ENCODE data around the gene ISLR.

ISLR gene

DNA sequence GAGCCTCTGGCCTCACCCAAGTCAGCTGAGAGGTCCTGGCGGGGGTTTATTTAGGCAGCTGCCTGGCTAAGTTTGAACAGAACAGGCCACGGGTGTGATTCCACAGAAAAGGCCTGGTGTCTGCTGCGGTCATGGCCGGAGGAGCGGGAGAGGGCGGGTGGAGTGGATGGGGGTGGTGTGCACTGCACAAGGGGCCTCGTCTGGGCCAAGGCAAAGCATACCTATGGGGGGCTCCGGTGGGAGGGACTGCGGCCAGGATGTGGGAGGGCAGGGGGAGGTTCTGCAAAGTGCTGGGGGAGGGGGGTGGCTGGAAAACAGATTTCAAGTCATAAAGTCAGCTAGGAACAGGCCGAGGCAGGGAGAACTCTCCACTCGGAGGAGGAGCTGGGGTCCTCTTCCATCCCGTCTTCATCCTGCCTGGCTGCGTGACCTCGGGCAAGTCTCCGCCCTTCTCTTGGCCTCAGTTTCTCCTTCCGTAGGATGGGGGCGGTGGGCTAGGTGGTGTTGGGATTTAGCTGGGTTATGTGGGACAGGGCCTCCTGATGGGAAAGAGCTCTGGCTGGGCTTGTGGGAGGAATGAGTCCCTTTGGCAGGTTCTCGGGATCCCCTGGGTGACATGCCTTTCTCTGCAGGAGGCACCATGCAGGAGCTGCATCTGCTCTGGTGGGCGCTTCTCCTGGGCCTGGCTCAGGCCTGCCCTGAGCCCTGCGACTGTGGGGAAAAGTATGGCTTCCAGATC lies 878 bp downstream of the ISLR start:
- DNase-seq: no peak

DNA sequence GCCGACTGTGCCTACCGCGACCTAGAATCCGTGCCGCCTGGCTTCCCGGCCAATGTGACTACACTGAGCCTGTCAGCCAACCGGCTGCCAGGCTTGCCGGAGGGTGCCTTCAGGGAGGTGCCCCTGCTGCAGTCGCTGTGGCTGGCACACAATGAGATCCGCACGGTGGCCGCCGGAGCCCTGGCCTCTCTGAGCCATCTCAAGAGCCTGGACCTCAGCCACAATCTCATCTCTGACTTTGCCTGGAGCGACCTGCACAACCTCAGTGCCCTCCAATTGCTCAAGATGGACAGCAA lies 1.4 kb downstream of the ISLR start:
- DNase-seq: no peak

DNA sequence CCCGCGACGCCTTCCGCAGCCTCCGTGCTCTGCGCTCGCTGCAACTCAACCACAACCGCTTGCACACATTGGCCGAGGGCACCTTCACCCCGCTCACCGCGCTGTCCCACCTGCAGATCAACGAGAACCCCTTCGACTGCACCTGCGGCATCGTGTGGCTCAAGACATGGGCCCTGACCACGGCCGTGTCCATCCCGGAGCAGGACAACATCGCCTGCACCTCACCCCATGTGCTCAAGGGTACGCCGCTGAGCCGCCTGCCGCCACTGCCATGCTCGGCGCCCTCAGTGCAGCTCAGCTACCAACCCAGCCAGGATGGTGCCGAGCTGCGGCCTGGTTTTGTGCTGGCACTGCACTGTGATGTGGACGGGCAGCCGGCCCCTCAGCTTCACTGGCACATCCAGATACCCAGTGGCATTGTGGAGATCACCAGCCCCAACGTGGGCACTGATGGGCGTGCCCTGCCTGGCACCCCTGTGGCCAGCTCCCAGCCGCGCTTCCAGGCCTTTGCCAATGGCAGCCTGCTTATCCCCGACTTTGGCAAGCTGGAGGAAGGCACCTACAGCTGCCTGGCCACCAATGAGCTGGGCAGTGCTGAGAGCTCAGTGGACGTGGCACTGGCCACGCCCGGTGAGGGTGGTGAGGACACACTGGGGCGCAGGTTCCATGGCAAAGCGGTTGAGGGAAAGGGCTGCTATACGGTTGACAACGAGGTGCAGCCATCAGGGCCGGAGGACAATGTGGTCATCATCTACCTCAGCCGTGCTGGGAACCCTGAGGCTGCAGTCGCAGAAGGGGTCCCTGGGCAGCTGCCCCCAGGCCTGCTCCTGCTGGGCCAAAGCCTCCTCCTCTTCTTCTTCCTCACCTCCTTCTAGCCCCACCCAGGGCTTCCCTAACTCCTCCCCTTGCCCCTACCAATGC lies 2.0 kb downstream of the ISLR start:
- DNase-seq: no peak

DNA sequence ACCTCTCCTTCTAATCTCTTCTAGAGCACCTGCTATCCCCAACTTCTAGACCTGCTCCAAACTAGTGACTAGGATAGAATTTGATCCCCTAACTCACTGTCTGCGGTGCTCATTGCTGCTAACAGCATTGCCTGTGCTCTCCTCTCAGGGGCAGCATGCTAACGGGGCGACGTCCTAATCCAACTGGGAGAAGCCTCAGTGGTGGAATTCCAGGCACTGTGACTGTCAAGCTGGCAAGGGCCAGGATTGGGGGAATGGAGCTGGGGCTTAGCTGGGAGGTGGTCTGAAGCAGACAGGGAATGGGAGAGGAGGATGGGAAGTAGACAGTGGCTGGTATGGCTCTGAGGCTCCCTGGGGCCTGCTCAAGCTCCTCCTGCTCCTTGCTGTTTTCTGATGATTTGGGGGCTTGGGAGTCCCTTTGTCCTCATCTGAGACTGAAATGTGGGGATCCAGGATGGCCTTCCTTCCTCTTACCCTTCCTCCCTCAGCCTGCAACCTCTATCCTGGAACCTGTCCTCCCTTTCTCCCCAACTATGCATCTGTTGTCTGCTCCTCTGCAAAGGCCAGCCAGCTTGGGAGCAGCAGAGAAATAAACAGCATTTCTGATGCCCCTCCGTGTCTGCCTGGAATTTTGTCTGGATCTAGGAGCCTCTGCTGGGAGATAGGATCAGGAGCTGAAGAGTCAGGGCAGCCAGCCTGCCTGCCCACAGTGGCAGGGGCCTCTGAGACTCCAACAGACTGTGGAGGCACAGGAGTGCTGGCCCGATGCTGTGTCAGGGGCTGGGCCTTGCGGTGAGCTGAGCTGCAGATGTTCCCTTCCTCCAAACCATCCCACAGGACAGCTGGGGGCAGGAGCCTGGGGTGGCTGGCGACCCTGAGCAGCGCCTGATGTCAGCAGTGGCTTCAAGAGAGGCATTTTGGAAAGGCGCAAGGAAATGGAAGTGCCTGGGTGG lies 3.0 kb downstream of the ISLR start:
- no peak for DNase-seq

DNA sequence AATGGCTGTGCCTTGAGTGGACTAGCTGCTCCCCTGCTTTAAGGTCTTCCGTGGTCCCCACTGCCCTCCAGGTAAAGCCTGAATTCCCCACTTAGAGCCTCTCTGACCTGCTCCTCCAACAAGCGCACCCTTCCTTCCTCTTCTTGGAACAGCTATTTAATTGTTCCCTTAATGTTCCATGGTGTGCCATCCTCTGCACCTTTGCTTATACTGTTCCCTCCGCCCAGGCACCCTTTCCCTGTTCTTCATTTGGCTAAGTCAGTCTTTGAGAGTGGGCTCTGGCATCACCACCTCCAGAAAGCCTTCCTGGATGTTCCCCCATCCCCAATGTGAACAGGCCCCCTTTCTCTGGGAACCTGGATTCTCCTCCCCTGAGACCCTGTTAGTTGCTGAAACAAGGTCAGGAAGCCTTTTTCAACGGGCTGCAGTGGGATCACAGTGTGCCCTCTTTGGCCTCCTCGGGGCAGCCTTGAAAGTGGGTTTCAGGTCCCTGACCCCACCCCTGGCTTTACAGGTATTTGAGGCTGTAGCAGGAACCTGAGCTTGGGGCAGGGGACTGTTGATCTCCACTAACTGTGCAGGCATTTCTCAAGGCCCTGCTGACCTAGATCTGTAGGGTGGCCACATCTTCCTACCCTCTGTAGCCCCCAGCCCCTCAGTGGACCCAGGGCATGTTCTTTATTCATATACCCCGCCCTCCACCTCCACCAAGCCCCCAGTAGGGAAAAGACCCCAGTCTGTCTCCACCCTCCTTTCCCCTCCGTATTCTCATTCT lies 5.0 kb downstream of the ISLR start:
- DNase-seq: no peak

DNA sequence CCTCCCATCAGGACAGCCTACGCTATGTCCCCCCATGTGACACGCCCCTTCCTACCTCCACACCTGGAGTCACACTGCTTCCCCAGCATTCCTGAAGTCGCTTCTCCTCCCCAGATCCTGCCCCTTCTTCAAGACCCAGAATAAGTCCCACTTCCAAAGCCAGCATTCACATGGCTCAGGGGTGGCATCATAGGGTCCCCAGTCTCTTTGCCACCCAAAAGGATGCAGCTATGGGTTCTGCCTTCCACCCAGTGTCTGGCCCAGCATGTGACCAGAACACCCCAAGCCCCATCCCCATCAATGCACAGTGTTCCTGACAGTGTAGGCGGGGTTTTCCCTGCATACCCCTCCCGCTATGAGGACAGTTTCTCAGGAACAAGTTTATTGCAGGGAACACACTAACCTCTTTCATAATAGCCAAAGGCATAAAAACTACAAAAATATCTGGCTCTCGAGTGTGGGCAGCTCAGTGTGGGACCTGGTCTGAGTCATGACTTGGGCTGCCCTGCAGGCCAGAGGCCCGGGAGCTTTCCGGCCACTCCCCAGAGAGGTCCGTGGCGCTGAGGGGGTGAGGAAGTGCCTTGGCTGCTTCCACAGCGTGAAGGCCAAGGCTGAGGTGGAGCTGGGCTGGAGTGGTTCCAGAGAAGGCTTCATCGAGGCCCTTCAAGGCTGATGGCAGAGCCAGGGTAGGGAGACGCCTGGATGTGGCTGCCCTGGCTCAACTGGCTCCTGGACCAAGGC lies 5.8 kb downstream of the ISLR start:
- no peak for DNase-seq

DNA sequence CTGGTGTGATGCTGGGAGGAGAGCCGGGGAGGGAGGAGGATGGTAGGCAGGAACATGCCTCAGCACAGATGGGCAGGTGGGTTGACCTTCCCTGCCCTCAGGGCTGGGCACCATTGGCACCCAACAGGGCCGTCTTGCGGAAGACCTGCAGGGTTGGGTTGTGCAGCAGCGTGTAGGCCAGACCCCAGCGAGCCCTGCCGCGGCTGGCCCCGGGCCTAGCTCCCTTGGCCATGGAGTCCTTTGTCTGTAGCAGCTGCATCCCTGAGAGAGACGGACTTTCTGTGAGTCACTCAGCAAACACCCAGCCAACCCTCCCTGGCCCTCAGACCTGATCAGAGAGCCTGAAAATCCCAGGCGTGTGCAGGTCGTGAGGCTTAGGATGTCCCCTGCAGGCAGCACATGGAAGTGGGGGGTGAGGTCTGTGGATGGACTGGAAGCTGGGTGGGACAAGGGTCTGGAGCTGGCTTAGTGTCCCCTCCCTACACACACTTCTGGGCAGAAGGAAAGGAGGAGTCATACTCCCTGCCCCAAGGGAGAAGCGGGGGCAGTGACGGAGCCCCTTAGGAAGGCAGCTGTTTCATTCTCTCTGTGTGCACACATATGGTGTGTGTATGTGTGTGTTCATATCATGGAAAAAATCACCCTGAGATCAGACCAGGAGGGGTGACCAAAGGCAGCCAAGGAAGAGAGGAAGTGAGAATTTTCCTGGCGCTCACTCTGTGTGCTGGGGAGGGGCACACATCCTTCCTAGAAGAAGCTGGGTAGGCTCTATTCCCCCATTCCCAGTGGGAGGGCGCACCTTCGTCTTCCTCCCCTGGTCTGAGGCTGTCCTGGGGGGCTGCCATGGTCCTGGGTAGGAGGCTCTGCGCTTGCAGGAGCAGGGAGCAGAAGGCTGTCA lies 6.7 kb downstream of the ISLR start:
- DNase-seq: no peak

DNA sequence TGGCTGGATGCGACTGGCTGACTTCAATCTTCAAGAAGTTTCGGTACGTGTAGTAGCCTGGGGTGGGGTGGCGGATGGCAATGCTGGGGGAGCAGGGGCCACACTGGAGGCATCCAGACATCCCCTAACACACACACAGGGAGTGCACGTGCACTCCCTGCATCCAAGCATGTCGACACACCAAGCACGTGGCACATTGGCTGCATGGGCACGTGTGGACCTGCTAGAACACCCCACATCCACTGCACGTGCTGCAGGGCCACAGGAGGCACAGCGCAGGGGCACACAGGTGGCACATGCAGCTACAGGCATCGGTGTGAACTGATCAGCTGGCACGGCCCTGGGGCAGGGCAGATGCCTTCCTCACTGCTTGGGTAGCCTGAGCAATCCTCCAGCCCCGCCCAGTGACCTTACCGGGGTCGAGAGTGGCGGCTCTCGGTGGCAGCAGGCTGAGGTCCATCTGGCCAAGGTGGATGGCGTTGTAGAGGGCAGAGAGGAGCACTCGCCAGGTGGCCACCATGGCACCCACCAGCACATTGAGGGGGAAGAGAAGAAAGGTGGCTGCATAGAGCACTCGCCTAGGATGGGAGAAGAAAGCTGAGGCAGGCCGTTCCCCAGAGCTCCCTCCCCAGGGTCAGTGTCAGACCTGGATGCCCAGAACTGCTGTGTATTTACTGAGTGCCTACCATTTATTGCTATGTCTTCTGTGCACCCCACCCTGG lies 7.5 kb downstream of the ISLR start:
- DNase-seq: no peak

DNA sequence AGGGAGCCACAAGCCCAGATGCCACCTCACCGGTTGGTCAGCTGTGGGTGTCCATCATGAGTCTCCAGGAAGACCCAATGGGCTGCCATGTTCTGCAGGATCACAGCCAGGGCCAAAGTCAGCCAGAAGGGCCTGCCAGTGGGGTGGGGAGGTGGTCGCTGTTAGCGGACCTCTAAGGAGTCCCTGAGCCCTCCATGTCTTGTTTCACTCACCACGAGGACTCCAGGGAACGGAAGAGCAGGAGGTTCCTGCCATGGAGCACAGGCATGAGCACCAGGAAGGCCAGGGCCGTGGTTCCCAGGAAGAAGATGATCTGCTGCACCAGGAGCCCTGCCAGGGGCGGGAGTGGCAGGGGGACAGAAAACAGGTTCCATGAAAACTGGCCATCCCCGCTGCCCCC lies 8.6 kb downstream of the ISLR start:
- no peak for DNase-seq

DNA sequence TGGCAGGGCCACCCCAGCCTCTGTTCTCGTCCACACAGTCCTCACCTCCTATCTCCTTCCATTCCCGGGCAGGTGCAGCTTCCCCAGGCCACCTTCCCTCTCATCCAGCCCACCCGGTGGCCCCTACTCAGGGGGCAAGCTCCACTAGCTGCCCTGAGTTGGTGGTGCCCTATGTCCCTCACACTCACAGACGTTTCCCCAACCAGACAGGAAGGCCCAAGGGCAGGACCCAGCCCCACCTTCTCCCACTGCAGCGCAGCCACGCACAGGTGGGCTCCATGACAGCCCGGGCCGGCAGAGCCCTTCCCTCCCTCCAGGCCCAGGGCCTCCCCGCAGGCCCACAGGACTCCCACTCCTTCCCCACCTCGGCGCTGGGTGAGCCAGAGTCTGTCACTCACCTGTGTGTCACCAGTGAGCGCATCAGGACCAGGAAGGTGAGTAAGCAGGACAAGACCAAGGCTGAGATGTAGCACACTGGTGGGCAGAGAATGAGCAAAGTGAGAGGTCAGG lies 11.1 kb downstream of the ISLR start:
- no peak for DNase-seq

DNA sequence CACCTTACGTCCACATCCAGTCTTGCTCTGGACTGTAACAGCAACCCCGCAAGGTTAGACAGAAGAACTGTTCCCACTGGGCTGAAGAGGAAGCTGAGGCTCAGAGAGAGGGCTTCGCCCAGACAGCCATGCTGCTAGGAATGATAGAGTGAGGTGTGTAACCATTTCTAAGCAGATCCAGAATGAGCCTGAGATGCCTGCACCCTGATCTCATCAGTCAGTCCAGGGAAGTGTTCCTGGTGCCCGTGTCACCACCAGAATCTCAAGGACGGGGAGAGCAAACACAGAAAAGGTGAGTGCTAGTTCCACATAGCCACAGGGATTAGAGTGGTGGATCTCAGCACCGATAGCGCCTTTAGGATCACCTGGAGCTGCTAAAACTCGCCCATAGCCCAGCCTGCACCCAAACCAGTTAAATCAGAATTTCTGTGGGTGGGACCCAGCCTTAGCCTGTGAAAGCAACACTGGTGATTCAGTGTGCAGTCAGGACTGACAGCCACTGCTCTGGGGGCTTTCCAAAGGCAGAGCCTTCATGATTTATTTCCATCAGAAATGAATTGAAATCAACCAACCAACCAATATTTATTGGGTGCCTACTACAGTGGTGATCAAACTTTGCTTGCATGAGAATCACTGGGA lies 12.3 kb downstream of the ISLR start:
- DNase-seq: no peak

DNA sequence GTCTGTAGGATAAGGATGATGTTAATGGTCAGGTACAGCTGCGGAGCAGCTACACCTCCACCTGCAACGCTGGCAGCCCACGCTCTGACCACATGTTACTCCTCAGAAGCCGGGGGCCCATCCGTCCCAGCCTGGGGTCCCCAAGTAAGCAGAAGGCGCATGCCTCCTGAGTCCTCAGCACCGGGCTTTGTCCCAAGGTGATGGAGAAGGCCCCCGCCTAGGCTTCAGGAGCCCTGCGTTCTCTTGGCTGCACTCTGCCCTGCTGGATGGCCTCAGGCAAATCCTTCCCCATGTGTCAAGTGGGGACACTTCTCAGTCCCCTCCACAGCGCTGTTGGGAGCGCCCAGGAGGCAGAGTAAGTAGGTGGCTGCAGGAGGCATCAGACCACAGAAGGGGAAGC lies 14.7 kb downstream of the ISLR start:
- no peak for DNase-seq

DNA sequence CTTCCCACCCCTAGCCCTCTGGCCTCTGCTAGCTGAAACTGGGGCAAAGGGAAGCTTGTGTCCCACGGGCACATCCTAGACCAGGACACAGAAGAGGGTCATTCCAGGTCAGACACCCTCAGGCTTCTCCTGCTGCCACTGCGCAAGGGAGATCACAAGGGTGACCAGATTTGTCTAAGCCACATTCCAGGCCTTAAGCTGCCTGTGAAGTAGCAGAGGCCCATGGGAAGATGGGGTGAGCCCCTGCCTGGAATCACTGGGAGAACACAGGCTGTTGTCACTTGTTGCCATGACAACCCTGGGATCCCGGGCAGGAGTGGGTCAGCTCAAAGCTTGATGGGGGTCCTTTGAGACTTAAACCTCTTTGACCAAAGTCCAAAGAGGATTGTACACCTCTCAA lies 18.3 kb downstream of the ISLR start:
- no peak for DNase-seq

DNA sequence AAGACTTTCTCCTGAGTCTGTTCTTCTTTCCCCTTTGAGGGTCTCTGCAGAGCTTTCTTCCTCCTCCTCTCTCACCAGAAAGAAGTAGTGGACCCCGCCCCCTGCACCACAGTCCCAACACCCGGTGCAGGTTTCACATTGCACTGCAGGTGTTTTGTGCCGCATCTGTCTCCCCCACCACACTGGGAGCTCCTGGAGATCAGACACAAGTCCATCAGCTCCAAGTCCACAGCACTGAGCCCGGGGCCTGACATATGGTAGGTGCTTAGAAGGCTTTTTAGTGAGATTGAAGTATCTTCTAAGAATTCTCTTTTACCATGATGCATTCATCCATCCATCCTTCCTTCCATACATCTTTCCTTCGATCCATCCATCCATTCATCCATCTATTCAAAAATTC lies 19.2 kb downstream of the ISLR start:
- no peak for DNase-seq

DNA sequence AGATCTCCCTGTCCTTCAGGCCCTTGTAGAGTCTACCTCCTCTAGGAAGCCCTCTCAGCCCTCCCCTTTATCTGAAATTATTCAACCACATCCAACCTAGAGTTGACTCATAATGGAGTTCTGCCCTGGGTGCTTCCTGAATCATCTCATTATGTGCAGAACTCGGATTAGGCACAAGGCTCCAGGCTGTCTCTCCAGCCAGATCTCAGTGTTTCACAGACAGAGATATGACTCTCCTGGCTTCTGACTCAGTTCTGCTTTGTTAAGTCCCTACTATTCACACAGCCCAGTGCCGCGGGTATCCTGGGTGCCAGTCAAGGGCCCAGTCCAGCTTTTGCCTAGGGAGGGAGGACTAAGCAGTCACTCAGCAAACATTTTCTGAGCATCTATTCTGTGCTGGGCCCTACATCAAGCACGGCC lies 19.8 kb downstream of the ISLR start:
- DNase-seq: no peak

DNA sequence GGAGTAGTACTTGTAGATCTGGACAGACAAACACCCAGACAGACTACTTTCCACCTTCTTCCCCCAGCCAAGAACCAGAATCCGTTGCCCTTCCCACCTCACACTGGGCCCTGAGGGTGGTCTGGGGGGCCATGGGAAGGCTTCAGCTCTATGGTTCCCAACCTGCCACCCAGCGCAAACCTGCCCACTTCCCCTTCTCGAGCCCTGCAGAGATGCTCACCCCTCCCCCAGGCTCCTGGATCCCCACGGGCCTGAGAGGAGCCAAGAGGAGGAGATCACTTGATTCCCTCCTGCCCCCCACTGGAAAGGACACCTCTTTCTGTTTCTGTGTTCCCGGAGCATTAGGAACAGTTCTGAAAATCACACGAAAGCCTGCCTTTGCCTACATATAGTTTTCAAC lies 20.4 kb downstream of the ISLR start:
- no peak for DNase-seq

DNA sequence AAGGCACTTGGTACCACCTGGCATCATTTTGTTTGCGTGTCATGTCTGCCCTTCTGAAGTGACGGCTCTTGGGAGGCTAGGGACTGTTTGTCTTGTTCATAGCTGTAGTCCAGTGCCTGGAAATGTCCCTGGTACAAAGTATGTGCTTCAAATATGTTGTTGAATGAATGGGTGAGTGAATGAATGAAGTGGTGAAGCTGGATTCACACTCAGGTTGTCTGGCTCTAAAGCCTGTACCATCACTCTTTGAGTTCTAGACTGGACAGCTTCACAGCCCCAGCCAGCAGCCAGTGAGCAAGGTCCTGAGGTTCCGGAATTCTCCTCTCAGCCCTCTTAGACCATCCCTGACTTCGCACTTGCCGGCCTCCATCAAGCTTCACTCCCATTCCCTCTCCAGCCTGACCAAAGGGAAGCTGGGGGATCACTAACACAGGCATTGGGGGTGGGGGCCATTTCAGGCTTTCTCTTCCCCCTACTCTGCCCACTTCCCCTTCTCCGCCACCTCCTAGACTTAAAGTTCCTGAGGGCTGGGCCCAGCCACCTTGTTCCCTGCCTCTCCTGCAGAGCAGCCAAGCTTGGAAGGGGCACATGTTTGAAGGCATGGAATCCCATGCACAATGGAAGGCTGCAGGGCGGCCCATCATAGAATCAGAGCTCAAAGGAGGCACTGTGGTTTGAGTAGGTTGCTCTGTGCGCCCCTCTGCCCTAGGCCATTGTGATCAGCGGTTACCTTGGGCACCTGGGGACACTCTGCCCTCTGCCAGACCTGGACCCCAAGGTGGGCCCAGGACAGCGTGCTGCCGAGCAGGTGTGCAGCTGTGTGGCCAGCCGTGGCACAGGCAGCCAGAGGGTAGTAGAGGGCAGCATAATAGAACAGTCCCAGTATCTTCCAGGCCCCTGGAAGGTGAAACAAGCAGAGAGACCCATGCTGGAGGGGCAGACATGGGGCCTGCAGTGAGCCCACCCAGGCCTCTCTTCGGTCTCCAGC lies 21.4 kb downstream of the ISLR start:
- DNase-seq: no peak

DNA sequence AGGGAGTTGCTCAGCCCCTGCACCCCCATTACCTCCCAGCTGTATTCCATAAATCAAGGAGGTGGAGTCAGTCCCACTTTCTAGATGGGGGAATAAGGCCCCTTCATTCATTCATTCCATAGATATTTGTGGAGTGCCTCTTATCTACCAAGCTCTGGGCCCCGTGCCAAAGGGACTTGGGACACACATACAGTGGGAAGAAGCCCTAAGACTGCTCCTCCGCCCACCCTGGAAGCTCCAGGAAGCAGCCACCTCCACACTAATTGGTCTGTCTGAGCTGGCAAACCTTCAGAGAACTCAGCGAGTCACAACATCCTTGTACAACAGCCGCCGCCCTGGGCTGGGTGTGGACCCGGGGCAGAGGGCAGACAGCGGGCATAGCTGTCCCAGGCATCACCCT lies 22.7 kb downstream of the ISLR start:
- DNase-seq: no peak
